K562 (cell line): ENCODE results near the gene PLEKHH3. TPM values are rescaled to one million over a fixed set of nuclear protein-coding genes. Genes with fewer than 3 reads are reported as not detected.

Source experiments
- BRF1 ChIP-seq: IDR thresholded peaks from 3 replicates; pipeline ENCODE4 v1.6.1; 2011; ENCODE audit warnings: borderline replicate concordance, mild to moderate bottlenecking; ENCODE audit not compliant: insufficient read length; ENCODE audit errors: extremely low read depth
- CHD2 ChIP-seq: IDR thresholded peaks from 2 replicates; pipeline ENCODE4 v1.6.1; 2011; ENCODE audit warnings: low read depth, low read length
- DLX4 ChIP-seq: fragments of 250-450 bp; sonication (Bioruptor Pico); IDR thresholded peaks from 2 replicates; pipeline ENCODE4 v1.6.1; 2021; ENCODE audit warnings: mild to moderate bottlenecking
- GATAD2A ChIP-seq: fragments of 450-650 bp; IDR thresholded peaks from 2 replicates; pipeline ENCODE4 v1.6.1; 2017
- GTF2E2 ChIP-seq: fragments of 200-800 bp; sonication (Bioruptor generic); IDR thresholded peaks from 2 replicates; pipeline ENCODE4 v1.6.1; 2016; ENCODE audit warnings: missing genetic modification characterization, missing compliant biosample characterization
- HDAC2 ChIP-seq: fragments of 450-650 bp; IDR thresholded peaks from 2 replicates; pipeline ENCODE4 v1.6.1; 2016; ENCODE audit warnings: mild to moderate bottlenecking
- IRF2 ChIP-seq: sonication (generic); formaldehyde crosslinking; IDR thresholded peaks from 2 replicates; pipeline ENCODE4 v1.8.1; 2022; ENCODE audit warnings: mild to moderate bottlenecking, missing genetic modification reagents
- KAT2B ChIP-seq: IDR thresholded peaks from one replicate; pipeline ENCODE4 v1.6.1; 2012; ENCODE audit warnings: low read depth, mild to moderate bottlenecking, control low read depth, inconsistent platforms, low read length, moderate library complexity
- KDM5B ChIP-seq: fragments of 200-600 bp; sonication (generic); IDR thresholded peaks from 2 replicates; pipeline ENCODE4 v1.6.1; 2012; ENCODE audit warnings: low read depth, mild to moderate bottlenecking, moderate library complexity, low read length, control low read depth, inconsistent platforms; ENCODE audit not compliant: insufficient replicate concordance
- MAX ChIP-seq: sonication (generic); formaldehyde crosslinking; IDR thresholded peaks from 2 replicates; pipeline ENCODE4 v1.9.0; 2022; ENCODE audit warnings: mild to moderate bottlenecking, missing genetic modification reagents
- MEF2D ChIP-seq: conservative IDR thresholded peaks from 2 replicates; pipeline ENCODE4 v1.6.1; 2016; ENCODE audit warnings: low read depth, missing genetic modification characterization, missing compliant biosample characterization
- NCOA1 ChIP-seq: fragments of 450-650 bp; IDR thresholded peaks from 2 replicates; pipeline ENCODE4 v1.6.1; 2016; ENCODE audit warnings: low read depth
- NFE2L1 ChIP-seq: fragments of 450-650 bp; IDR thresholded peaks from 2 replicates; pipeline ENCODE4 v1.6.1; 2016; ENCODE audit warnings: missing genetic modification characterization, low read depth, mild to moderate bottlenecking, missing compliant biosample characterization, moderate library complexity, borderline replicate concordance
- NUFIP1 ChIP-seq: fragments of 450-650 bp; IDR thresholded peaks from 2 replicates; pipeline ENCODE4 v1.6.1; 2018; ENCODE audit not compliant: partially characterized antibody
- POLR2AphosphoS5 ChIP-seq: IDR thresholded peaks from 2 replicates; pipeline ENCODE4 v1.6.1; 2011; ENCODE audit warnings: mild to moderate bottlenecking, low read depth, low read length, moderate library complexity; ENCODE audit not compliant: control insufficient read depth, insufficient read depth
- RHOXF2B ChIP-seq: fragments of 250-450 bp; sonication (Bioruptor Pico); conservative IDR thresholded peaks from 2 replicates; pipeline ENCODE4 v1.5.1; 2021
- SIX5 ChIP-seq, 2 experiments: IDR thresholded peaks; 2 replicates each; pipeline ENCODE4 v1.6.1; 2011; ENCODE audit warnings: low read length in 2 of 2, borderline replicate concordance in 1 of 2, low read depth in 1 of 2, mild to moderate bottlenecking in 1 of 2, moderate library complexity in 1 of 2; ENCODE audit not compliant: insufficient read depth in 1 of 2
- SMAD4 ChIP-seq: fragments of 250-450 bp; sonication (Bioruptor Pico); conservative IDR thresholded peaks from 2 replicates; pipeline ENCODE4 v1.8.0; 2021; ENCODE audit warnings: inconsistent platforms, mild to moderate bottlenecking, moderate library complexity
- SRF ChIP-seq, 2 experiments: fragments of 250-450, 450-650 bp in 1 of 2; sonication (Bioruptor Pico) in 1 of 2; sonication (generic) in 1 of 2; formaldehyde crosslinking; IDR thresholded peaks; 2 replicates each; pipeline versions ENCODE4 v1.5.0 to v1.5.1; 2020 to 2022; ENCODE audit warnings: mild to moderate bottlenecking in 1 of 2, missing genetic modification reagents in 1 of 2
- ZNF140 ChIP-seq: fragments of 250-450 bp; sonication (Bioruptor Pico); IDR thresholded peaks from 2 replicates; pipeline ENCODE4 v1.8.0; 2021; ENCODE audit warnings: moderate library complexity, mild to moderate bottlenecking, inconsistent platforms
- ZNF184 ChIP-seq: sonication (generic); formaldehyde crosslinking; IDR thresholded peaks from 2 replicates; pipeline ENCODE4 v1.5.0; 2020; ENCODE audit warnings: missing genetic modification reagents
- ZNF449 ChIP-seq: fragments of 250-450 bp; sonication (Bioruptor Pico); IDR thresholded peaks from 2 replicates; pipeline ENCODE4 v1.8.0; 2022; ENCODE audit warnings: moderate library complexity, mild to moderate bottlenecking, inconsistent platforms
- ZNF79 ChIP-seq: fragments of 250-450 bp; sonication (Bioruptor Pico); IDR thresholded peaks from 2 replicates; pipeline ENCODE4 v1.4.0; 2020; ENCODE audit warnings: low read depth, mild to moderate bottlenecking, moderate library complexity
- polyA plus RNA-seq, 8 experiments: library from polyadenylated mRNA; depleted of rRNA in 4 of 8; stranded (reverse) in 5 of 8; unstranded in 3 of 8; fragments of >200 nt; fragmentation: Nextera tagmentation in 2 of 8; fragmentation: Illumina TruSeq in 1 of 8; extraction: Ambion mirVana in 2 of 8; extraction: Trizol in 1 of 8; gene quantifications; 2 replicates each; pipeline versions ENCODE4 v1.2.1 to v1.2.3, GENCODE V29; 2011 to 2014; ENCODE audit warnings: inconsistent platforms in 1 of 8, missing spikeins in 1 of 8
- total RNA-seq, 7 experiments: library from RNA; depleted of rRNA in 6 of 7; stranded (reverse); fragments of >200 nt in 6 of 7; fragmentation: Illumina TruSeq in 2 of 7; extraction: Trizol in 2 of 7; gene quantifications; 2 replicates each; pipeline versions ENCODE4 v1.2.1 to v1.2.3, GENCODE V29; 2011 to 2021; ENCODE audit warnings: low replicate concordance in 1 of 7
- TF ChIP-seq, protein P1 (sequence below): fragments of 450-650 bp; formaldehyde crosslinking; conservative IDR thresholded peaks from 2 replicates; pipeline ENCODE4 v1.4.0; 2022; ENCODE audit warnings: mild to moderate bottlenecking, missing genetic modification characterization

PLEKHH3 gene
- total and polyA plus RNA-seq, 9 of the 15 experiments (the other 6 are each of a cell fraction or from before 2014, with no cell fraction given) = 0.58 to 34.5 (median 5.0) TPM

DNA sequence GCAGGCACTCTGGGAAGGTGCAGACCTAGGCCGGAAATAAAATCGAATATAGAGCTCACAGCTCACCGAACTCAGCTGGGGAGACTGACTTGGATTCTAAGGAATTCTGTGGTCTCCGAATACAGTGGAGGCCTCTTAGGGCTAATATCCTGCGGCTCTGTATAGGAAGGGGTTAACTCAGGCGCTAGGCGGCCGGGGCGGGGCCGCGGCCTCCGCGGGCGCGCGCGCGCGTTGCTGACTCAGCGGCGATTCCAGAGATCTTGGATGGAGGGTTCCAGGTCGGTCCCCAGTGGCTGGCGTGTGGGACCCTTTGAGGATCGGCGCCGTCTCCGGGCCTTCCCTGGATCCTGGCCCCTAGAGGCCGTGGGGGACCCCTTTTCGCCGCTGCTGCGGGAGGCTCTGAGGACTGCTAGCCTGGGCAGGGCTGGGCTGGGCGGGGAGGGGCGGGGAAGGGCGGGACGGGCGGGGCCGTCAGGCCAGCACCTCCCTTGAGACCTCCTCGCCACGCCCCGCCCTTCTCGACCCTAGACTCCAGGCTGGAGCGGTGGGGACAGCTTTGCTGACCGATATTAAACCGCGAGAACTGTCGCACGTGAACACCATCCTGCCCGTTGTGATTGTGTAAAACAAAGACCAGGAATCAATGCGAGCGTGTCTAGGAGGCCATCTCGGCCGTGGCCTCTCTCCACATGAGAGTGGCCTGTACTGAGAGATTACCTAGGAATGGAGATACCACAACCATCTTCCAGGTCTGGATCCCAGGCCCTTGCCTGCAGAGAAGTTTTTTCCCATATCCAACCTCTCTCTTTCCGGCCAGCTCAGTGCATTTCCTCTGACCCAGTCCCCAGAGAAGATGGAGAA, 1.4 kb upstream of the PLEKHH3 start (continued):
- TF ChIP-seq ZNF79 (CRISPR knock-in tag) (no peak), ZNF449 (CRISPR knock-in tag) (no peak), KDM5B (no peak), SRF (CRISPR knock-in tag; IDR thresholded peaks at IDR 0.05) (no peak), GATAD2A (peak; percentile 62; the same call in 1 of the 2 replicates), HDAC2 (0 out of 2 replicates have a peak, but pooled peaks have one; percentile 61), NUFIP1 (no peak), RHOXF2B (CRISPR knock-in tag) (no peak), SIX5 (IDR thresholded peaks at IDR 0.05; ENCODE audit: borderline replicate concordance in 1 of 2, insufficient read depth in 1 of 2, low read depth in 1 of 2, low read length in 2 of 2) (no peak), NCOA1 (0 out of 2 replicates have a peak, but pooled peaks have one; percentile 34), ZNF140 (CRISPR knock-in tag) (no peak), CHD2 (peak; percentile 90), POLR2AphosphoS5 (peak; percentile 66; the same call in 1 of the 2 replicates), GTF2E2 (tag) (no peak), IRF2 (no peak), MAX (CRISPR knock-in tag) (peak; percentile 41; the same call in 1 of the 2 replicates), DLX4 (CRISPR knock-in tag) (no peak), ZNF184 (no peak), NFE2L1 (tag) (no peak), MEF2D (tag) (no peak), SMAD4 (CRISPR knock-in tag) (peak; percentile 47; the same call in 1 of the 2 replicates), BRF1 (no peak), KAT2B (no peak)
- TF ChIP-seq, protein P1, sequence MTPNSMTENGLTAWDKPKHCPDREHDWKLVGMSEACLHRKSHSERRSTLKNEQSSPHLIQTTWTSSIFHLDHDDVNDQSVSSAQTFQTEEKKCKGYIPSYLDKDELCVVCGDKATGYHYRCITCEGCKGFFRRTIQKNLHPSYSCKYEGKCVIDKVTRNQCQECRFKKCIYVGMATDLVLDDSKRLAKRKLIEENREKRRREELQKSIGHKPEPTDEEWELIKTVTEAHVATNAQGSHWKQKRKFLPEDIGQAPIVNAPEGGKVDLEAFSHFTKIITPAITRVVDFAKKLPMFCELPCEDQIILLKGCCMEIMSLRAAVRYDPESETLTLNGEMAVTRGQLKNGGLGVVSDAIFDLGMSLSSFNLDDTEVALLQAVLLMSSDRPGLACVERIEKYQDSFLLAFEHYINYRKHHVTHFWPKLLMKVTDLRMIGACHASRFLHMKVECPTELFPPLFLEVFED (CRISPR knock-in tag) = 0 out of 2 replicates have a peak, but pooled peaks have one; percentile 18
